GM12891 (cell line): ENCODE data around the gene SDC4.

Experiments
- DNase-seq: peaks from one replicate; pipeline ENCODE4 v3.0.0; 2011; ENCODE audit warnings: low spot score; ENCODE audit not compliant: insufficient read length
- FAIRE-seq: peaks from 2 replicates; lab custom pipeline; 2011; peaks lifted over from hg19 to GRCh38; lab: Jason Lieb, UNC
- PAX5 ChIP-seq: IDR thresholded peaks from 2 replicates; pipeline ENCODE4 v1.6.1; 2011; ENCODE audit warnings: low read length, moderate library complexity, mild to moderate bottlenecking; ENCODE audit not compliant: insufficient read depth, severe bottlenecking
- POLR2A ChIP-seq: IDR thresholded peaks from 2 replicates; pipeline ENCODE4 v1.6.1; 2011; ENCODE audit warnings: low read depth, low read length, control low read depth
- POLR2AphosphoS5 ChIP-seq: IDR thresholded peaks from 2 replicates; pipeline ENCODE4 v1.6.1; 2011; ENCODE audit warnings: low read depth, low read length, control low read depth
- POU2F2 ChIP-seq: IDR thresholded peaks from 2 replicates; pipeline ENCODE4 v1.6.1; 2011; ENCODE audit warnings: low read depth, mild to moderate bottlenecking, control low read depth, low read length, moderate library complexity
- SPI1 ChIP-seq: IDR thresholded peaks from 2 replicates; pipeline ENCODE4 v1.6.1; 2011; ENCODE audit warnings: low read depth, low read length, control low read depth
- TAF1 ChIP-seq: IDR thresholded peaks from 2 replicates; pipeline ENCODE4 v1.6.1; 2011; ENCODE audit warnings: low read depth, low read length, control low read depth

The SDC4 gene

DNA sequence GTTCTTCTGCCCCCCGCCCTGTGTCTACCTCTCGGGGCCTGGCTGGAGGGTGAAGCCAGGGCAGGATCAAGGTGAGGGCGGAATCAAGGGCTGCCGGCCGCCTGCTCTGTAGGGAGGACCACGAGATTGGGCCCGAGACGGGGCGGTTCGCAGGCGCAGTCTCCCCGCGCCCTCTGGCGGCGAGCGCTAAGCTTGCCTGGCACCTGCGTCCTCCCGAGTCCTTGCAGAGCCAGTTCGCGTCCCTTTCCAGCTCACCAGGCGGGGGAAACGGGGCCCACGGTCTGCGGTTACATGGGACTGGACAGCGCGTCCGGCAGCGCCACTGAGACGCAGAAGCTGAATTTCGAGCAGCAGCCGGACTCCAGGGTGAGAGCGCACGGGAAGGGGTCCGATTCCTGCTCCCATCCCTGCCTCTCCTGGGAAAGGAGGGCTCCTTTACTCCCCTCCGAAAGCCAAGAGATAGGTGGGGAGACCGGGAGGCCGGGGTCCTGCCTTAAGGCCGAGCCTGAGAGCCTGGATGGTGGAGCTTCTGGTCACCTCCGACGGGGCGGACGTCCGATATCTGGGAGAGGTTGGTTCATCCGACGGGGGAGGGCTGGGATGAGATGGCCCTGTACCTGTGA, 36.5 kb downstream of the SDC4 start:
- FAIRE-seq: peak; percentile 83
- TF ChIP-seq POU2F2 (no peak), SPI1 (no peak), POLR2AphosphoS5 (no peak), TAF1 (no peak), POLR2A (no peak), PAX5 (no peak)
- DNase-seq: peak; percentile 85

DNA sequence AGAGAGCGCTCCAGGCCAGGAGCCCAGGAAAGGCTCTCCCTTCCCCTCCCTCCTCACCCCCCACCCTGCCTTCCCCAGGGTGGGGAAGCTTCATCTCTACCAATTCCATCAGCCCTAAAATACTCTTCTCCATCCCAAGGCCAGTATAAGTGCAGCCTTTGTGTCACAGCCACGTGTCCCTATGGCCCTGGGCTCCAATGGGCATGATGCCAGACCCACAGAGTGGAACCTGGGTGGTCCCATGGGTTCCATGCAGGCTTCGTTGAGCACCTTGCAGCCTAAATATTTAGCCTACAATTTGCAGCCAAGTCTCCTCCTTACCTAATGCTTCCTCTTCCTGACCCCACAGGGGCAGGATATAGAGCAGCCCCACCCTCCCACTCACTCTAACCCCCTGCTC, 39.1 kb downstream of the SDC4 start:
- DNase-seq: no peak
- FAIRE-seq: no peak
- TF ChIP-seq PAX5 (no peak), POLR2A (no peak), SPI1 (no peak), POU2F2 (no peak), POLR2AphosphoS5 (no peak), TAF1 (no peak)

- DNase-seq: no peak
- no peak for TF ChIP-seq PAX5
- no peak for TF ChIP-seq POLR2A
- TF ChIP-seq SPI1: no peak
- TF ChIP-seq POU2F2: no peak
- no peak for TF ChIP-seq TAF1
- no peak for TF ChIP-seq POLR2AphosphoS5
- no peak for FAIRE-seq
Measured at GRCh38 chr20:45308117-45308778, 40.0 kb downstream of the SDC4 start, which contains the start of gene MATN4. TSS of gene MATN4 (minus strand) at chr20:45308299. CDS start at chr20:45305582, 2,717 bp downstream.

DNA sequence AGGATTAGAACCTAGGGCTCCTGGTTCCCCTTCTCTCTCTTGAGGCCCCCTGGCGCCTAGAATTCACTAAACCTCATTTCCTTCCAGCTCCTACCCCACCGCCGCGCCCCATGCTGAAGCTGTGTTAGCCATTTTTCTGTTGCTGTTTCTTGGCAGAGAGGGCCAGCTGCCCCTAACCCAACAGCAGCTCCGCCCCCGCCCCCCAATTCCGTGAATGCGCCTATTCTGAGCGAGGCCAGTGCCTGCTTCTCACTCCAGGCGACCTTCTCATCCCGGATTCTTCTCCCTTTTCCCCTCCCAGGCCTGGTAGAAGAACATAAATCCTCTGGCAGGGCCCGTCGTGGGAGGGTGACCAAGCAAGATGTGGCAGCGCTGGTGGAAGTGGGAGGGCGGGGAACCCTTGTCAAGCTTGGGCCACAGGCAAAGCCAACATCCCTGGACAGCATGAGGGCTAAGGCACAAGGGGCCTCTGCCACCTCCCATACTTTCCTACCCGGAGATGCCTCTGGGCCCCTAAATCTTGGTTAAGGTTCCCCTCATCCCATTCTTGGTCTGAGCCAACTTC, 41.1 kb downstream of the SDC4 start:
- no peak for TF ChIP-seq POLR2A
- no peak for TF ChIP-seq POU2F2
- no peak for TF ChIP-seq TAF1
- FAIRE-seq (no peak), DNase-seq (no peak)

DNA sequence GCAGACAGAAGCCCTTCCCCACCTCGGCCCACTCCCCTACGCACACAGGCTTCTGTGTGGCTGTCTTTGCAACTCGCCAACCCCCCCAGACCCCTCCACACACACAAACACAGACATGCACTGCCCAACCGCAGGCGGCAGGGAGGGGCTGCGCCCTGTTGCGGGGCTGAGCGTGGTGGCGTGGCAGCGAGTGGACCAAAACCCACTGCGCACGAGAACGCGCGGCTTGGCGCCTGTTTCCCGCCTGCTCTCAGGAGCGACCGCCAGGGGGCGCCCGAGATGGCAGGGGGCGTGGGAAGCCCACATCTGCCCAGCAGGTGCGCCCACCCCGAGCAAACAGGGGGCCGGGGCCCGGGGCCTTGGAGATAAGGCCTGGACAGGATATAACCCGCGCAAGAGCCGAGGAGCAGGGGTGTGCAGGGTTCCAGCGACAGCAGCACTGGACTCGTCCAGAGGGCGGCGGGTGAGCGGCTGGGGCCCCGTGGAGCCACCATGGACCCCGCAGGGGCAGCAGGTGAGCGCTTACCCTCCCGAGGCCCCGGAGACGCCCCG, 41.7 kb downstream of the SDC4 start, which contains the start of gene RBPJL:
RBPJL (plus strand) TSS at position 410 of the 552 bp plus-strand sequence; CDS start at position 493, 83 bp downstream.
- FAIRE-seq (no peak), DNase-seq (no peak)
- TF ChIP-seq POLR2A (no peak), TAF1 (no peak), POLR2AphosphoS5 (no peak), SPI1 (no peak), POU2F2 (no peak), PAX5 (no peak)

DNA sequence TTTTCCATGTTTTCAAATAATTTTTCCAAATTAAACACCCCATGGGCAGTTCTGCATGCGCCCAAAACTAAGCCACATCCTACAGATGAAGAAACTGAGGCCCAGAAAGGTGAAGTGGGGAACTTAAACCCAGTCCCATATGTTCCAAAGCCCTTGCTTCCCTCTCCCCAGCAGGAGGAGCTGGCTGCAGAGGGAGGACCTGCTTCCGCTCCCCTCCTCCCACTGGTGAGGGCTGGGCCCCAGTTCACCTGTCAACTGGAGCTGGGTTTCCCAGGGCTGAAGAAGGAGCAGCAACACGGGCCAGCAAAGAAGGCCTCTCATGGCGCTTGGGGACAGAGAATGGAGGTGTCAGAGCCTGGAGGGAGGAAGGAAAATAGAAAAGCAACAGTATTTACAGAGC, 43.0 kb downstream of the SDC4 start:
- no peak for DNase-seq
- TF ChIP-seq SPI1 (no peak), TAF1 (no peak), POLR2AphosphoS5 (no peak), PAX5 (no peak), POLR2A (no peak), POU2F2 (no peak)
- no peak for FAIRE-seq

- TF ChIP-seq POU2F2 (no peak), PAX5 (no peak), POLR2A (no peak), SPI1 (no peak), TAF1 (no peak), POLR2AphosphoS5 (no peak)
Measured at GRCh38 chr20:45304464-45304999, 43.7 kb downstream of the SDC4 start.

GRCh38 chr20:45303586-45304463, 44.4 kb downstream of the SDC4 start:
- TF ChIP-seq POU2F2: no peak
- TF ChIP-seq POLR2AphosphoS5: no peak
- no peak for TF ChIP-seq SPI1
- no peak for TF ChIP-seq TAF1
- FAIRE-seq: no peak

More at GRCh38 chr20:45304464-45304999, 43.7 kb downstream of the SDC4 start:
- DNase-seq (no peak), FAIRE-seq (no peak)

GRCh38 chr20:45301824-45302271, 46.4 kb downstream of the SDC4 start:
- TF ChIP-seq TAF1 (no peak), POLR2A (no peak), POU2F2 (no peak), PAX5 (no peak)
- FAIRE-seq: no peak
- DNase-seq: no peak

More at GRCh38 chr20:45303586-45304463, 44.4 kb downstream of the SDC4 start:
- no peak for DNase-seq
